Stimulated activated CD8-positive, alpha-beta memory T cell treated with anti-CD3 and anti-CD28 coated beads, Interleukin-12 subunit alpha, Interleukin-12 subunit beta, amount 100 ng/mL, for 24 hours (primary cell): ENCODE results near the gene TMEM63B.
"Not testable (repeated sequence)": the region's sequence is repeated elsewhere in the genome, so short reads cannot be mapped to it uniquely, and the experiment has no call there.

Experiments
- DNase-seq: peaks from one replicate; pipeline ENCODE4 v3.0.0-alpha.2; 2020; ENCODE audit errors: extremely low read depth

The TMEM63B gene

GRCh38 chr6:44193307-44193910 is 66.1 kb downstream of the TMEM63B start:
- no peak for DNase-seq

- DNase-seq = no peak
These were observed 67.0 kb downstream of the TMEM63B start for GRCh38 chr6:44194326-44194725.

GRCh38 chr6:44196351-44196750 is 69.0 kb downstream of the TMEM63B start:
- DNase-seq = not testable (repeated sequence)

GRCh38 chr6:44198684-44199083 is 71.3 kb downstream of the TMEM63B start:
- no peak for DNase-seq

GRCh38 chr6:44199883-44200282 is 72.5 kb downstream of the TMEM63B start:
- DNase-seq = no peak

GRCh38 chr6:44201200-44201599 is 73.8 kb downstream of the TMEM63B start:
- no peak for DNase-seq

GRCh38 chr6:44201638-44202303 is 74.4 kb downstream of the TMEM63B start:
- no peak for DNase-seq

GRCh38 chr6:44202332-44202971 is 75.1 kb downstream of the TMEM63B start:
- DNase-seq = no peak

GRCh38 chr6:44202972-44203750 is 75.8 kb downstream of the TMEM63B start:
- DNase-seq = no peak

- DNase-seq = no peak
These were observed 76.6 kb downstream of the TMEM63B start for GRCh38 chr6:44203955-44204354.
